GM12875 (cell line): ENCODE data around the gene TNFSF8.

Experiments used
- H3K4me3 ChIP-seq: one replicate; pipeline ENCODE4 v1.5.1; 2011; ENCODE audit warnings: low read depth, low read length, control low read depth
- TF ChIP-seq, protein P1 (sequence below): IDR thresholded peaks from 2 replicates; pipeline ENCODE4 v1.5.1; 2011; ENCODE audit warnings: low read depth, mild to moderate bottlenecking, control low read depth, inconsistent platforms, low read length, moderate library complexity, borderline replicate concordance; ENCODE audit not compliant: insufficient read depth

Gene TNFSF8

DNA sequence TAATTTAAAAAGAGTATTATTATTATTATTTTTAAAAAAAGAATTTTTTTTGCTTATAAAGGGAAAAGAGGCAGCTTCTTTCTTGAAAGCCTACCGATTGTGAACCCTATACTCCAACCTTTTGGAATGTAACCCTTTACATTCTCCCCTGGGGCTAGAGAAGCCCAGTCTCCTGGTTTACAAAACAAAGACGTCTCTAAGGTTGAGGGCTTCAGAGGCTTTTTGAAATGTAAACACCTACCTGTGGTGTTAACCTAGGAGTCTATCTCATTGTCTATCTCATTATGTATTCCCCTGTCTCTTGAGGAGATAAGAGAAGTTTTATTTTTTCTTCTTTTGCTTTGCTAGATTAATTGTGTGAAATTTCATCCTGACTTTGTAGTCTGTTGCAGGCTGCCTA is 4.7 kb downstream of the TNFSF8 start:
- TF ChIP-seq, protein P1, sequence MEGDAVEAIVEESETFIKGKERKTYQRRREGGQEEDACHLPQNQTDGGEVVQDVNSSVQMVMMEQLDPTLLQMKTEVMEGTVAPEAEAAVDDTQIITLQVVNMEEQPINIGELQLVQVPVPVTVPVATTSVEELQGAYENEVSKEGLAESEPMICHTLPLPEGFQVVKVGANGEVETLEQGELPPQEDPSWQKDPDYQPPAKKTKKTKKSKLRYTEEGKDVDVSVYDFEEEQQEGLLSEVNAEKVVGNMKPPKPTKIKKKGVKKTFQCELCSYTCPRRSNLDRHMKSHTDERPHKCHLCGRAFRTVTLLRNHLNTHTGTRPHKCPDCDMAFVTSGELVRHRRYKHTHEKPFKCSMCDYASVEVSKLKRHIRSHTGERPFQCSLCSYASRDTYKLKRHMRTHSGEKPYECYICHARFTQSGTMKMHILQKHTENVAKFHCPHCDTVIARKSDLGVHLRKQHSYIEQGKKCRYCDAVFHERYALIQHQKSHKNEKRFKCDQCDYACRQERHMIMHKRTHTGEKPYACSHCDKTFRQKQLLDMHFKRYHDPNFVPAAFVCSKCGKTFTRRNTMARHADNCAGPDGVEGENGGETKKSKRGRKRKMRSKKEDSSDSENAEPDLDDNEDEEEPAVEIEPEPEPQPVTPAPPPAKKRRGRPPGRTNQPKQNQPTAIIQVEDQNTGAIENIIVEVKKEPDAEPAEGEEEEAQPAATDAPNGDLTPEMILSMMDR: no peak
- no peak overlapping the region for H3K4me3 ChIP-seq

DNA sequence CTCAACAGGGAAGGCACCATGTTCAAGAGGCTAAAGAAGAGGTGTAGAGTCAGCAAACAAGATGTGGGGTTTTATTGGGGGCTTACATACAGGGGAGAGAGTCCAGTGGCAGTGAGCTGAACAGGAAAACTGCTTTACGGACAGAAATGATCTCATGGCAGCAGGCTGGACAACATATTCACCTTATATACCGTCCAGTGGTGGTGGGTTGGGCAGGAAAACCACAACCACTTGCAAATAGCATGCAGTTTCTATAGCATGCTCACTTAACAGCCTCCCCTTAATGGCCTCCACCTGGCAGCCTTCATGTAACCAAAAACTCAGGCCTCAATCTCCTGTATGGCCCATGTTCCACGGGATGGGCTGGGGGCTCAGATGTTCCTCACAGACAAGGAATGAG is 5.4 kb downstream of the TNFSF8 start:
- H3K4me3 ChIP-seq: no peak overlapping the region
- TF ChIP-seq, protein P1: no peak

DNA sequence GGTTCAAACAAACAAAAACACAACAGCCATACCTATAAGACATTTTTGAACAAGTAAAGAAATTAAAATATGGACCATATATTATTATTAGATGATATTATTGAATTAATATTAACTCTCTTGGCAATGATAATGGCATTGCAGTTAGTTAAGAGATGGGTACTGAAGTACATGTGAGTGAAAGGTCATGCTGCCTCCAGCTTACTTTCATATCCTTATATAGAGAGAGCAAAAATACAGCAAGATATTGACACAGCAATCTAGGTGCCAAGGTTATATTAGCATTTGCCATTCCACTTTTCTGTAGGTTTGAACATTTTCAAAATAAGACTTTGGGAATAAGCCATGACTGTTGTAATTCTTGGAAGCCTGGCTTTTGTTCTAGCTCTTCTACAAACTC is 6.1 kb downstream of the TNFSF8 start:
- no peak overlapping the region for H3K4me3 ChIP-seq
- TF ChIP-seq, protein P1: no peak

DNA sequence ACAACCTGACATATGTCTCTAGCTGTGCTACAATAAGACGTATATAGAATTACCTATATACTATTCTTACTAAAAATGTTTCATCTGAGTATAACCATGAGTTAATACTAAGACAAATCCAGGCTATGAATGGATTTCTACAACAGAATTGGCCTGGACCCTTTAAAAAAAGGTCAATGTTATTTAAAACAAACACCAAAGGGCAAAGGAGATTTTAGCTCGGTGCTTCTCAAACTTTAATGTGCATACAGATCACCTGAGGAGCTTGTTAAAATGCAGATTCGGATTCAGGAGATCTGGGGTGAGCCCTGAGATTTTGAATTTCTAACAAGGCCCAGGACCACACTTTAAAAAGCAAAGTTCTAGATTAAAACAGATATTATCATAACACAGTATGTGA is 6.5 kb downstream of the TNFSF8 start:
- H3K4me3 ChIP-seq: no peak overlapping the region
- TF ChIP-seq, protein P1: no peak

DNA sequence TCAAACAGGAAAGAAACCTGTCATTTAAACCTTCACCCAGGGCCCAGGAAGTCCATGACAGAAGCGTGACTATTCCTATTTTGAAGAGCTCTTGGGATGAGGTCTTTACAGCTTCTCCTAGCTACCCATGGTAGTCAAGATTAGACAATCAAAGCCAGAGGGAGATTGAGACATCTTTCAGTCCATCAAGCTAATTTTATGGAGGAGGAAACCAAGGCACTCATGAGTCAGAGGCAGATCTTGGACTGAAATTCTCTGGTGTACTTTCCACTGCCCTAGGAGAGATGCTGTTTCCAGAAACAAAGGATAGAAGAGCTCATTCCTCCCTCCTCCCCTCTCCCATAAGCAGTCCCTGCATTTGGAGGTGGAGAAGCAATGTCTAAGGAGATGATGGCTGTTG is 9.2 kb downstream of the TNFSF8 start:
- TF ChIP-seq, protein P1: no peak
- no peak overlapping the region for H3K4me3 ChIP-seq

DNA sequence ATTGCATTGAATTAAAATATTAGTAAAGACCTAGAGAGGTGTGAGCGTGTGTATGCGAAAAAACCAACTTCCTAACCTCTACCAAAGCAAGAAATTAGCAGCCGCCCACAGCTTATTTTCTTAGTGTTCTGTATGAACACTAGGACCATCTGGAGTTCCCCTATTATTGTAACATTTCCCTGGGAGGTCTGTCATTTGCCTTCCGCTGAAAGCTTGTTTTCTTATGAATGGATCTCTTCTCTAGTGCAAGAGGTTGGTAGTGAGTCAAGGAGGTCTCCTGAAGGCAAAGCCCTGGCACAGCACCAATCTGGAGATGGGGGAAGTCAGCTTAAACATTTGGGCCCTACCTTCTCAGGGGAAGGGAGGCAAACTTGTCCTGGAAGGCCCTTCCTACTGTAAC is 10.8 kb downstream of the TNFSF8 start:
- H3K4me3 ChIP-seq: no peak overlapping the region
- TF ChIP-seq, protein P1: no peak

DNA sequence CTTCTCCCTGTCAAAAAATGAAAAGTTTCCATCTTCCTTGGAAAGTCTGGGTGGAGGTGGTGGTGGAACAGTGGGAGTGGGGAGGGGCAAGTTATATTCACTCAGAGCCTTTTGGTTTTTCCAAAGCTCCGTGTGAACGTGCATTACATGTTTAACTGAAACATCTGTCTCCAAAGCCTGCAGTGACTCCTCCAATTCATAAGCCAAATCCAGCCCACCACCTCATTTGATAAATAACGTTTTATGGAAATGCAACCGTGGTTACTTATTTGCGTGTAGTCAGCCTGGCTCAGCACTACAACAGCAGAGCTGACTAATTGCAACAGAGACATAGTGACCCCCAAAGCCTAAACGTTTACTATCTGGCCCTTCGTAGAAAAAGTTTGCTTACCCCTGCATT is 13.9 kb downstream of the TNFSF8 start:
- TF ChIP-seq, protein P1: no peak
- H3K4me3 ChIP-seq: no peak overlapping the region
